HG02678 (cell line): ENCODE results near the gene MYZAP.
"Not testable (repeated sequence)": the region's sequence is repeated elsewhere in the genome, so short reads cannot be mapped to it uniquely, and the experiment has no call there.

Experiments
- ATAC-seq: cut with Tn5 transposase; IDR thresholded peaks from one replicate; pipeline ENCODE4 v1.9.1; 2021; ENCODE audit warnings: mild to moderate bottlenecking, moderate library complexity; ENCODE audit not compliant: unreplicated experiment

MYZAP gene

DNA sequence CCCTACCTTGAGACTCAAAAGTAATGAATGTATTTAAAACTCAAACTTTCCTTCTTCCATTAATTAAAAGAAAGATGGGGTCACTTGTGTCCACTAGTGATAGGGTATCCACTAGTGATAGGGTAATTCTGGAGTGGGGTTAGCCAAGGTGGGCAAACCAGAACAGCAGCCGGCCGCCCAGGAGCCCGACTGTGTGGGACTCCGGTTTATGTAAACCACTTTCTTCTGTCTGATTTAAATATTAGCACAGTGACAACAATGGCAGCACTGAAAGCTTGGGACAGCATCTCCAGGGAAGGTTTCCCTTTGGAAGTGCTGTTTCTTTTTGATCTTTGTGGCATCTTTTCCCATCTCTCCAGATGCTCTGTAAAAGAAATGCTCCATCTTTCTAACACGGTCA lies 722 bp downstream of the MYZAP start:
- no peak for ATAC-seq

DNA sequence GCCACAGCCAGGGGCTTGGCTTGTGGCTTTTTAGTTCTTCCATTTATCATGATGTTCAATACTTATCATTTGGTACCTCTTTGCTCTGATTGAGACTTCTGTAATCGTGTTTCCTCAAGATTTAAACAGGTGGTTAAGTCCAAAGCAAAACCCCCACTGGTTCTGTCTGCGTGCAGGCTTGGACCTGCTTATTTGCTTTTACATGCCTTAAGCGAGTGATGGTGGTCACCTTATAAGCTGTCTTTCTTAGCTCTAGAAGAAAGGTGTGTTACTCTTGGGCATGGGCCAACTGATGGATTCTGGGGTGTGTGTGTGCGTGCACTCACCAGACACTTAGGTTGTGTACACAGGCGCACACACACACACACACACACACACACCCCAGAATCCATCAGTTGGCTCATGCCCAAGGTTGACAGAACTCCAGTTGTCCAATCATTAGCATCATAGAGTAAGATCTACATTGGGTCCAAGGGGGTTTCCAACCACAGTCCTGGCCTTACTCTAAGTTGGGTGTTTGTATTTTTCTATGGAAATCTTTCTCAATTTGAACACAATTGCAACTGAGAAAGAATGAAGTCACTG lies 1.2 kb downstream of the MYZAP start:
- no peak for ATAC-seq

DNA sequence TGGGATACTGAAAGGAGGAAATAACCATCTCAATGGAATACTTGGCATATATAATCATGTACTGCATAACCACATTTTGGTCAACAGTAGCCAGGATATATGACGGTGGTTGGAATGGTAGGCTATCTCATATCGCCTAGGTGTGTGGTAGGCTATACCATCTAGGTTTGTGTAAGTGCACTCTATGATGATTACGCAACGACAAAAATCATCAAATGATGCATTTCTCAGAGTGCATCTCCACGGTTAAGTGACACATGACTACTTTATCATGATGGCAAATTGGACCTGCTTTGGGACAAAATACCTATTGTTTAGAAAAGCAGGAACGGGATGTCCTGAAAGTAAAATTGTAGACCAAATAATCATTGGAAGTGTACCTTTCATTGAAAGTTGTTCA lies 2.8 kb downstream of the MYZAP start:
- no peak for ATAC-seq

DNA sequence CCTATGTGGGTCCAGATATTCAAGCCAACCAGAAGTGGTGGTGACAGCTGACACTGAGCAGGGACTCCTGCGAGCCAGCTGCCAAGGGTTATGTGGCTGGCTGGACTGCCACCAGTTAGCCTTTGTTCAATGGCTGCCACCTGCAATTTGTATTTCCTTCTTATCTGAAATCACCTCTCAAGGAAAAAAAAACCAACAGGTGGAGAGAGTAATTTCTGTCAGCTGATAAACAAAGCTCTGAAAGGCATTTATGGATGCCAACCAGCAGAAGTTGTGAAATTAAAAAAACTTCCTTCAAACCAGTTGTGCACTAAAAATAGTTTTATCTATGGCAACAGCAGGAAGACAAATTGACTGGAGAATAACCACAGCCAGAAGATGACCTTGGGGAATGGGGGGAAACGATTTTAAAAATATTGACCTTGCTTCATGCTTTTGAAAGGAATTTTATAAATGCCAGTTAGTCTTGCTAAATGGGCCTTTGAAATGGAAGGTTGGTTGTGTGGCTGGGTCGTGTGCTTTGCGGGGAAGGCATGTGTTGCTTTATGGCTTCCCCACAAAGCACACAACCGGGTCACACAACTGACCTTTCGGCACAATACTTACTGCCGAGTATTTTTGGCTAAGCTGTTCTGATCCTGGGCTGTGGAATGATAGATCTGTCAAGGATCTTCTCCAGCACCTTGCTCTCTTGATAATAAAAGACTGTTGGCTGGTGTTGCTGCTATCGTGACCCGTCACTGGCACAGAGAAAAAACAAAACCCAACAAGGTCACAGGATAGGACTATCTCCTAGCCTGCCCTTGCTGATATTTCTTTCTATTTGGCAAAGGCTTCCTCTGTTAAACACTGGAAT lies 3.5 kb downstream of the MYZAP start:
- ATAC-seq: no peak

DNA sequence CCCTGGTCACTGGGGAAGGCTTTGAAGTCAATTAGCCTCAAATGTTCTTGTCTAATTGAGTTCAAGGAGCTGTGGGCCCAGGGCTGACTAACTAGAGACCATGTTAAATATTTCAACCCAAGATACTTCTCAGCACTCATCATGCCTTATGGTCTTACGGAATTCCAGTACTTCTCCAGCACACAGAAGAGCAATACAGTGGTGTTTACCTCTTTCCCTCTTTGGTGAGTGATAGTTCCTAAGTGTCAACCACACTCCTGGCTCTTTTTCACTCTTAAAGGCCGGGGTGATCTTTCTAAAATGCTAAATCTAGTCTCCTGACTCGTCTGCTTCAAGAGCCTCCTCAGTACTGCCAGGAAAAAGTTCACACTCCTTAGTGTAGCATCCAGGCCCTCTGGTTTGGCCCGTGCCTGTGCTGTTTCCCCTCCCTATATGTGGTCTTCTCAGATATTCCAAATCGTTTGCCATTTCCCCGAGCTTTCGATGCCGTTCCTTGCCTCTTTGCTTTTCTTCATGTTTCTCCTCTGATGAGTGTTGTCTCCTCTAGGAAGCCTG lies 4.7 kb downstream of the MYZAP start:
- ATAC-seq: no peak

DNA sequence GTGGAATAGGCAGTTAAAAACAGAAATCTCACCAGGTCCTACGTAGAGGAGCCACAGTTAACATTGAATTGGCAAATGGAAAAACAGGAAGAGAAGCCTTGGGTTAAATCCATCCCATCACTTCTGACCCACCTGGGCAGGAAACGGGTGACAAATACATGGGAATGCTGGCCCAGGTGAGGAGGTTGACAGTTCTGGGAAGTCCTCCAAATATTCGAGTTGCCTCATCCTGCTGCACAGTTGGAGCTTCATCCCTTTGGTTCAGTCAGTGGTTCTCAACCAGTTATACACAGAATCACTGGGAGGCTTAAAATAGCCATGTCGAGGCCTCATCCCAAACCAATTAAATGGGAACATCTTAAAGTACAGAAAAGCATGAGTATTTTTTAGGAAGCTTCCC lies 5.3 kb downstream of the MYZAP start:
- no peak for ATAC-seq

DNA sequence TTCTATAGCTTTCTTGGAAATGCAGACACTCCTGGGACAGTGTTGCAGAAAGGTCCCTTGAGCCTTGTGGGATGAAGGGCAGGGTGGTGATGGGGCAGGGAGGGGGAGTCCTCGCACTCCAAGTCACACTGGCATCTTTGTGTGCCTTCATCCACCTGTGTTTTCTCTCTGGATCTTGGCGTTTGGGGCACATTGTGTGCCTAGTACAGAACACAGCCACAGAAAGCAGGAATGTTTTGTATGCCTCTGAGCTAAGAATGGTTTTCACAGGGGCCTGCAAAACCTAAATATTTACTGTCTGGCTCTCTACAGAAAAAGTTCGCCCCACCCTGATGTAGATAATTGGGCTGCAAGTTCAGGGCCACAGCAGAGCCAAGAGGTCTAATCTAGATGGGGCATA lies 5.7 kb downstream of the MYZAP start:
- no peak for ATAC-seq

DNA sequence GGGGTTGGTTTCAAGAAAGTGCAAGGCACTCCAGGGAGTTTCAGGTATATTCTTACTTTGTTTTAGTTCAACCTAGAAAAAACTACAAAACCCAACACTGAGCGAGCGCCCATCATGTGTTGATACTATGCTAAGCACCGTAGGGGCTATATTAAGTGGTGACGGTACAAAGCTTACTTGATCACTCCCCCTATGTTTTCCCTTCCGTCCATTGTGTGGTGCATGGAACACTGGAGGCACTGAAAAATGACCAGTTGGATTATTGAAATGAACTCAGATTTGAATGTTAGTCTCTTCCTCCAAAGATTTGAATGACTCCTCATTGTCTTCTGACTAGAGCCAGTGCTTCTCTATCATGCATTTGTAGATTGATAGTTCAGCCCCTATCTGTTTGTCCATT lies 6.6 kb downstream of the MYZAP start:
- ATAC-seq: no peak

DNA sequence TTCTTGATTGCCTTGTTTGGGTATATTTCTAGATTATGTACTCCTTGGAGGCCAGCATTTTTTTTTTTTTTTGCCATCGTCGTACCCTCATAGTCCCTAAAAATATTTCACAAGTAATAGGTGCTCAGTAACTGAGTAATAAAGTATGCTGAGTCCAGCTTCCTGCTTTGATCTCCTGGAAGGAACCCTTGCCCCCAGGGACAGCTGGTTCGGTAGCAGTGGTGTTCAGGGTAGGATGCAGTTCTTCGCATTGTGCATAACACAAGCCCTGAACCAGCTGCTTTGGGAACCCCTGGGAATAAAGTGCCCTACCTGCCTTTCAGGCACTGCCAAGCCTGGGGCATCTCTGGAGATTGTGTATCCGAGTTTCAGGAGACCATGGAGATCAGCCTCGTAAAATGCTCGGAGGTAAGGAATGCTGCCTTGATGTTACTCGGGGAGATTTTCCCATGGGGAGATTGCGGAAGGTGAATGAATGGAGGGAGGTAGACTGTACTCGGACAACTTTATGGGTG lies 7.6 kb downstream of the MYZAP start:
- no peak for ATAC-seq

DNA sequence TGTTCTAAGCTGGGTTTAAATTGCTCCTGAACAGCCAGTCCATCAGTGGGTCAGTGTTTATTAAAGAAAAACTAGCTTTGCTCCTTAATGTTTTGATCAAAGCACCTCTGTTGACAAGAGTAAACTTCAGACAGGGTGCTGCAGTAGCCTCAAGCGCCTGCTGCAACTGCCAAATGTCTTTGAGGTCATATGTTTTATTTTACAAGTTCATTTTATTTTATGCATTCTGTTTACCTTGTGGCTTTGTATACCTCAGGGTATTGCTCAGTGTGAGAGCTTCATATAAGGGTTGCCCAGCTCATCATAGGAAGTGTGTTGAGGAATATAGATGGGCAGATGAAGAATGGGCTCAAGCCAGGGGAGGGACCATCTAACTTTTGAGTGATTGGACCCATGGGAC lies 8.5 kb downstream of the MYZAP start:
- no peak for ATAC-seq

DNA sequence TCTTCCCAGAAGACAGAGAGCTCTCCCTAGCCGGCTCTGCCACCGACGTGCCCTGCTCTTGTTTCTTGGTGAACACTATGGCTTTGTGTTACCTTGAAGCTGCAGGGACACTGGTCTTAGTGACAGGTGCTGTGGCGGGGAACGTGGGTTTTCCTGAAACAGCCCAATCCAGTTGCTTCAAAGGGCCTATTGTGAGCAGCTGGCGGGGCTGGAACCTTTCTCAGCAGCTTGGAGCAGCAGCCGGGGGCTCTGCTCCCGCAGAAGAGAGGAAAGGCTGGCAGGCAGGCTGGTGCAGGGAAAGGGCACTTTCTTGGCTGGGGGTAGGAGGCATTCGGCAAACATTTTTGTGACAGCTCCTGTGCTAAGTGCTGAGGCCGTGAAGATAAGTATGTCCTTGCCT lies 12.8 kb downstream of the MYZAP start:
- no peak for ATAC-seq

DNA sequence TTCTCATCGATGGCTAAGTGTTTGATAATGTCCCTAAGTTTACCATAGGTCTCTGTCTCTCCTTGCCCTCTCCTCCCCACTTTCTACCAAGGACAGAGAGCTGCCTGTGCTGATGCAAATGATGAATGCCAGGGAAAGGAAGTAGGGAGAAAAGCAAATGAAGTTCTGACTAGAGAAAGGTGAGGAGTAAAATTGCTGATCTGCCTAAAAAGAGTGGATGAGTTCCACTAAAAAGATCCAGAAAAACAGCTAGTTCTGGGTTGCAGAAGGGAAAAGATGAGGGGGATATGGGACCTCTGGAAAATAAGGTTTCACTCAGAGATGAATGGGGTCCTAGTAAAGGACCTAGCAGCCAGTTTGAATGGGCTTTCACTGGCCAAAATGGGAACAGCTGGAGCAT lies 13.8 kb downstream of the MYZAP start:
- ATAC-seq: no peak

DNA sequence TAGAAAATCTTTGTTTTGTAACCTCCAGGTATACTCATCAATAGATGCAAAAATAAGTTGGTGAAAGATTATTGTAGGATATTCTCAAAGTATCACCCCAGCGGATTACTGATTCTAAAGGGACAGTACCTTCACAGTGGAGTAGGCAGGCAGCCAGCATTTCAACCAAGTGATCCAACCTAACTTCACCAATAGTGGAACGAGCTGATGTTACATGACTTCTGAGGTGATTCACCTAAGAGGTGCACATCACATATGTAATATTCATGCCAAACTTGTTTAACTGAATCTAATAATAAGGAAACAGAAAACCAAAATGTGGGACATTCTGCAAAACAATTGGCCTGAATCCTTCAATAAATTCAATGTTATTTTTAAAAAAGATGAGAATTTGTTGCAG lies 14.3 kb downstream of the MYZAP start:
- ATAC-seq: no peak

DNA sequence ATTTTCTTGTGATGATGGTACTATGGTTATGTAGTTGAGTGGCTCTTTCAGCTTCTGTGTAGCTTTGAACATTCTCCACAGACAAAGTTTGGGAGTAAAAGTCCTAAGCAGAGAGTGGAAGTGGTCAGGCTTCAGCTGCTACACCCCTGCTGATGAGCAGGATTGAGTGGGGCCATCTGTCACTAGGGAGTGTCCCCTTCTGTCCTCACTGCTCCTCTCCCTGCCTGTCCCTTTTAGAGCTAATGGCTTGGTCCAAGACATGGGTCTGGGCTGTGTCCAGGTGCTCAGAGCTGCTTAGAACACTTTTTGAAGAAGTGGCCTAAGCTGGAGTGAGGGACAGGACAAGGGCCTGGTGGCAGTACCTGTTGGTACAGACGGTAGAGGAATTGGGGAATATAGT lies 15.1 kb downstream of the MYZAP start:
- no peak for ATAC-seq

DNA sequence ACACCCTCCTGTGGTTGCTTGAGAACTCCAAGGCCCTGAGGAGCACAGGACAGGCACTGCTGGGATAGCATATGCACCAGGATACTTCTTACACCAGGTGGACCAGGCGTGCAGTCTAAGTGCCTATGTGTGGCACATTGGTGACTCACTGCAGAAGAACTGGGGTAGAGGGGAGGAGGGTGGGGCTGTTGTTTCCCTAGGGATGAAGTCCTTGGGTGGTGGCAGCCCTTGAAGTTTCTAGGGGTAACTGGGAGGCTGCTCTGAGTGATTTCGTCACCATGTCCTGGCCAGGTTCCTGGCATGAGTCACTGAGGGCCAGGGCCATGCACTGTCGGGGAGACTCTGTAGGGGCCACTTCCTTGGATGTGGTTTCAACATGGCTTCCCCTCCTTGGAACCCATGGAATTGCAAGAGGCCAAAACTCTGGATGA lies 15.9 kb downstream of the MYZAP start:
- ATAC-seq: no peak

DNA sequence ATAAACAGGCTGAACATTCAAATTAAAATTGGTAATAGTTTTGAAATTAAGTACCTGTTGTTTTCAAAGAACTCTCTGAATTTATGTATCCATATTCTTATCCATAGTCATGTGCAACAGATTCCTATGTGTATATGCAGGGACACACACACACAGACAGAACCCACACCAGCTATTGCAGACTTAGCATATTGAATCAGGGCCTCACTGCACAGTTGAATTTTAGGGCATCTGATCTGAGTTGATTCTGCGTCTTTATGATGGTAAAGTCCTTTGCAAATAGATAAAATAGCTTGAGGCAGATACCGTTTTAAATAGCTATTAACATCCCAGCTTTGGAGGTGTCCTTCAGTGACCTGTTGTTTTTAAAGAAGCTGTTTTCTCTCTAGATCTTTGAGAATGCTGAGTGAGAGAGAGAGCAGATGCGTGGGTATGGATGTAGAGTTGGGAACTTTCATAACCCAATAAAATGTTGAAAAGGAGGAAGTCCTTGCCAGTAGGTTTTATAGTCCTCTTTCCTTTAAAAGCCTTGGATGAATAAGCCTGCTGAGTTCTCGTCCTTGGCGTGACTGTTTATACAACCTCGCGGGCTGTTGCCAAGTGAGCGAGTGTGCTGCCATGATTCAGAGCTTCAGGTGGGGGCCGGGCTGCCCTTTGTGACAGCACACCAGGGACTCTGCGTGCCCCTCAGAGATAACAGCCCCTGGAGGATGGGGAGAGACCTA lies 18.3 kb downstream of the MYZAP start:
- no peak for ATAC-seq

DNA sequence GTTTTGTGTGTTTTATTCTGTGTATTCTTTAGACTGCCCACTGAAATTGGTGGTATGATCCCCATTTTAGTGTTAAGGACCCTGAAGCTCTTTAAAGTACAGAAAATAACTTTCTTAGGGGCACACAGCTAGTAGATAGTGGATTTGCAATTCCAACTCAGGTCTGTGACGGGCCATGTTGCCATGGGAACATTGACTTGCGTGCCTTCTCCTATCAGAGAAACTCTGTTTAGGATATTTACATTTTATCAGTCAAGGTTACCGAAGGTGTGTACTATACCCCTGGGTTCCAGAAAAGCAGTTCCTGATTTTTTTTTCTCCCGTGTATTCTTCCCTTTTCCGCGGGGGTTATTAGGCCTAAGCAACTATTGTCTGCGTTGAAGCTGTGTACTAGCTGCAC lies 19.4 kb downstream of the MYZAP start:
- no peak for ATAC-seq

DNA sequence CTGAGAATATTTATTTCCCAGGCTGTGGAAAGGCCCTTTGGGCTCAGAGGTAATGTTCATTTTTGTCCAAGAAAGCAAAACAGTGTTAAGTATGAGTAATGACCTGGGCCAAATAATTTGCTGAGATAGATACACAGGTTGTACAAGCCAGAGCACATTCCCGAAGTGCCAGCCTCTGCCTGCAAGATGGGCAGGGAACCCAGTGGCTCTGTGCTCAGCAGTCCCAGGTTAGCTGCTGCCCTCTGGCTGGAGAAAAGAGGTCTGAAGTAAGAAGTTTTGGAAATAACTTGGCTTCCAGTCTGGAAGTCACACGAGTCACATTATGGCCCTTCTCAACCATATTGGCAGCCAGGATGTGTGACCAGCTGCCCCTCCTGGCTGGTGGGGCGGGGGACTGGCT lies 20.2 kb downstream of the MYZAP start:
- no peak for ATAC-seq

DNA sequence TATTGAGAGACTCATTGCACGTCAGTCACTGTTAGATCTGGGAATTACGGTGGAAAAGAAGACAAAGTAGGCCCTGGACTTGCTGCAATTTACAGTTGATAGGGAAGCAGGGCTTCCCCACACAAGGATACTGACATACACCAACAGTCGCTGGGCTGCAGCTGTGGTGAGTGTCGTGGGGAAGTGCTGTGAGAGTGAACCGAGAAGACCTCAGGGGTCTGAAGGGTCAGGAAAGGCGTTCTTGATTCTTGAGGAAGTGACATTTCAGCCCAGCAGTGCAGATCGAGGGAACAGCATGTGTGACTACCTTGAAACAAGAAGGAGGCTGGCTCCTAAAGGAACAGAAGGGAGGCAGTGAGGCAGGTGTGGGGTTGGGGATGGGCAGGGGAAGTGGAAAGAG lies 22.5 kb downstream of the MYZAP start:
- ATAC-seq: no peak

DNA sequence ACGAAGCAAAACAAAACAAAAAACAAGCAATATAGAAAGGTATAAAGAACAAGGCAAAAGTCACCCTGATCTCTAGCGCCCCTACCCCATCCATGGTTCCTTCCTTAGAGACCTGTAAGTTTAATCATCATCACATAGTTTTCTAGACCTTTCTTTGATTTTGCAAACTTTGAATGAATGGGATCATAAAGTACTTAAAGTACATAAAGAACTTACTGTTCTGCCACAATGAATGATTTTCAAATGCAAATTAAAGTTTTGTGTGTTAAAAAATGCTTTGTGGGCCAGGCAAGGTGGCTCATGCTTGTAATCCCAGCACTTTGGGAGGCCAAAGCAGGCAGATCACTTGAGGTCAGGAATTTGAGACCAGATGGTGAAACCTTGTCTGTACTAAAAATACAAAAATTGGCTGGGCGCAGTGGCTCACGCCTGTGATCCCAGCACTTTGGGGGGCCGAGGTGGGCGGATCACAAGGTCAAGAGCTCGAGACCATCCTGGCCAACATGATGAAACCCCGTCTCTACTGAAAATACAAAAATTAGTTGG lies 24.3 kb downstream of the MYZAP start:
- not testable (repeated sequence) for ATAC-seq

DNA sequence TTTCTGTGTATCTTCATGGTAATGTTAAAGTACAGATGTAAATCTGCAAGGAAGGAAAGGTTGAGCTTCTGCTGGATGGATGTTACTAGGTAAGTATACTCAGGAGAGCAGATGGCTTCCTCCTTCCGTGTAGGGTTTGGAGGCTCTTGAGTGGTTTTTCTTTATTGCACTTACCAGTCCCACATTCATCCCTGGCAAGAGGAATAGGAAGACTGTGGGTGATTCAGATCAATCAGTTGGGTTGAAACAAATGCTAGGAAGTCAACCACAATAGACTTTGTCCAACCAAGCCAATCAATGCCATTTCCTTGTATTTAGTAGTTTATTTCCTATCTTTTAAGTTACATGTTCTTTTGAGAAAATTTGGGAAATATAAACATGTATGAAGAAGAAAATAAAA lies 26.6 kb downstream of the MYZAP start:
- no peak for ATAC-seq
